ENCODE data around the gene OLFM2. TPM values are rescaled to one million over a fixed set of nuclear protein-coding genes. Genes with fewer than 3 reads are reported as not detected.

OLFM2 gene
- total and polyA plus RNA-seq, 10 donors, result 1.5 to 4.6 (median 2.5) TPM

DNA sequence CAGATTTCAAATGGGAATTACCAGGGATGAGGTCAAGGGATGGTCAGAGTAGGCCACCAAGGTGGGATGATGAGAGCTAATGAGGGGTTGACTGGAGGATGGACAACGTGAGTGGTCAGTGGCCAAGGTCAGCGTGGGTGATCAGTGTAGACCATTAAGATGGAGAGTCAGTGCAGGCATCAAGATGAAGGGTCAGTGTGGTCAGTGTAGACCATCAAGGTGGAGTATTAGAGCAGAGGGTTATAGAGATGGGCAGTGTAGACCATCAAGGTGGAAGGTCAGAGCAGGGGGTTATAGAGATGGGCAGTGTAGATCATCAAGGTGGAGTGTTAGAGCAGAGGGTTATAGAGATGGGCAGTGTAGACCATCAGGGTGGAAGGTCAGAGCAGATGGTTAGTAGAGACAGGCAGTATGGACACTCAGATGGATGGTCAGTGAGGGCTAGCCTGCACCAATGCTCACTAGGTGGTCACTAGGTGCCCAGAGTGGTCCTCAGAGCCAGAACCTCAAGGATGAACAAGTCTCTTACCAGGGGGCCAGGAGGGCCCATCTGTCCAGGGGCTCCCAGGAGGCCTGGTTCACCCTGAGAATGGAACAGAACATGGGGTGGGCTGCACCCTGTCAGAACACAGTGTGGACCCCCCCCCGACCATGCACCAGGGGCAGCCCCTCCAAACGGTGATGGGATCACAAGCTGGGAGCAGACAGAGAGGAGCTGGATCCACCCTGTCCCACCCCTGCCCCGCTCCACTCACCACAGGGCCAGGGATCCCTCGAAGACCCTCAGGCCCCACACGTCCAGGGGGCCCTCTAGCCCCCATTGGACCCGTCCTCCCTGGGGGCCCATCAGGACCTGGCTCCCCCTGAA lies 32.7 kb upstream of the OLFM2 start:
- Histone ChIP-seq H3K4me1 (no peaks in the 10 kb centered on the region), H3K36me3 (no peaks in the 10 kb centered on the region), H3K9me3 (no peaks in the 10 kb centered on the region), H3K27me3 (replicated peaks in 1 of 7) (peaks cover 0 to 55% (median 10%) of the 10 kb centered on the region in 7 donors), H3K4me3 (no peak overlapping the region), H3K27ac (no peak overlapping the region)
- 61 to 76% (median 73%) methylated on average over 7 to 8 of the region's 8 CpGs for WGBS, 5 donors
- TF ChIP-seq POLR2AphosphoS5 (IDR thresholded peaks at IDR 0.05) (no peak), POLR2A (IDR thresholded peaks at IDR 0.05) (no peak)
- TF ChIP-seq, protein P1, sequence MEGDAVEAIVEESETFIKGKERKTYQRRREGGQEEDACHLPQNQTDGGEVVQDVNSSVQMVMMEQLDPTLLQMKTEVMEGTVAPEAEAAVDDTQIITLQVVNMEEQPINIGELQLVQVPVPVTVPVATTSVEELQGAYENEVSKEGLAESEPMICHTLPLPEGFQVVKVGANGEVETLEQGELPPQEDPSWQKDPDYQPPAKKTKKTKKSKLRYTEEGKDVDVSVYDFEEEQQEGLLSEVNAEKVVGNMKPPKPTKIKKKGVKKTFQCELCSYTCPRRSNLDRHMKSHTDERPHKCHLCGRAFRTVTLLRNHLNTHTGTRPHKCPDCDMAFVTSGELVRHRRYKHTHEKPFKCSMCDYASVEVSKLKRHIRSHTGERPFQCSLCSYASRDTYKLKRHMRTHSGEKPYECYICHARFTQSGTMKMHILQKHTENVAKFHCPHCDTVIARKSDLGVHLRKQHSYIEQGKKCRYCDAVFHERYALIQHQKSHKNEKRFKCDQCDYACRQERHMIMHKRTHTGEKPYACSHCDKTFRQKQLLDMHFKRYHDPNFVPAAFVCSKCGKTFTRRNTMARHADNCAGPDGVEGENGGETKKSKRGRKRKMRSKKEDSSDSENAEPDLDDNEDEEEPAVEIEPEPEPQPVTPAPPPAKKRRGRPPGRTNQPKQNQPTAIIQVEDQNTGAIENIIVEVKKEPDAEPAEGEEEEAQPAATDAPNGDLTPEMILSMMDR (IDR thresholded peaks at IDR 0.05 in 8 of 11, conservative IDR thresholded peaks at IDR 0.05 in 3 of 11), result no peak
- intact Hi-C loops (cut with DNase I; ENCODE audit: low total_unique reads), result no loop called here
- no peak for DNase-seq

DNA sequence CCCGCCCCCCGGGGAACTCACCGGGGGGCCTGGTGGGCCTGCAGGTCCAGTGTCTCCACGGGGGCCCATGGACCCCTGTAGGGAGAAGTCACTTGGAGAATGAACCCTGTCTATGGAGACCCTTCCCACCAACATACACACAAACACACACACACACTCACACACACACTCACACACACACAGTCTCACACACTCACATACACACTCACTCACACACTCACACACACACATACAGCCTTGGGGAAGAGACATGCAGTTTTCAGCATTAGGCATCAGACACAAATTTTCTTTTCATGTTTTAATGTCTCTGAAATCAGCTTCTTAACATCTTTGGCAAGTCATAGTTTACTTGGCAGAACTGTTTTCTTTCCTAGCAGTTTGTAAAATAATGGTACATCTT lies 31.0 kb upstream of the OLFM2 start:
- TF ChIP-seq POLR2AphosphoS5 (IDR thresholded peaks at IDR 0.05) (no peak), POLR2A (IDR thresholded peaks at IDR 0.05) (no peak)
- TF ChIP-seq, protein P1 (IDR thresholded peaks at IDR 0.05 in 8 of 11, conservative IDR thresholded peaks at IDR 0.05 in 3 of 11), result no peak
- H3K36me3 ChIP-seq, result no peaks in the 10 kb centered on the region
- peaks cover 0 to 69% (median 10%) of the 10 kb centered on the region in 7 donors for H3K27me3 ChIP-seq (replicated peaks in 1 of 7)
- no peak overlapping the region for H3K27ac ChIP-seq
- DNase-seq, result no peak
- intact Hi-C loops (cut with DNase I; ENCODE audit: low total_unique reads), result no loop called here
- H3K9me3 ChIP-seq, result no peaks in the 10 kb centered on the region
- no peak overlapping the region for H3K4me3 ChIP-seq
- no peaks in the 10 kb centered on the region for H3K4me1 ChIP-seq
- 49 to 80% (median 50%) methylated on average over 1 to 4 of the region's 4 CpGs for WGBS, 5 donors

DNA sequence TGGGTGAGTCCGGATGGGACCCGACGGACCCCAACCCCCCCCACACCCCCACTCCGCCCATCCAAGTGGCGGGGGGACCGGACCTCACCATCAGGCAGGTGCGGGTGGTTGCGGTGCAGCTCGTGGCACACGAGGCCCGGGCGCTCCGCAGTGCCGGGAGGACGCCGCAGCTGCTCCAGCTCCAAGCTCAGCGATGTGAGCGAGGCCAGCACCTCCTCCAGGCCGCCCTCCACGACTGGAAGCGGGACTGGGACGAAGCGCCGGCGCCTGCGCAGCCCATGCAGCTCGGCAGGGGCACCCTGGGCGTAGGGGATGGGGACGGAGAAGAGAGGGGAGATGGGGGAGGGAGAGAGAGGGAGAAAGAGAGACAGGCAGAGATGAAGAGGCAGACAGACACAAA lies 30.1 kb upstream of the OLFM2 start:
- no peak overlapping the region for H3K4me3 ChIP-seq
- DNase-seq, result no peak
- H3K9me3 ChIP-seq, result no peaks in the 10 kb centered on the region
- TF ChIP-seq POLR2AphosphoS5 (IDR thresholded peaks at IDR 0.05) (no peak), POLR2A (IDR thresholded peaks at IDR 0.05) (no peak)
- TF ChIP-seq, protein P1 (IDR thresholded peaks at IDR 0.05 in 8 of 11, conservative IDR thresholded peaks at IDR 0.05 in 3 of 11), result no peak
- no peaks in the 10 kb centered on the region for H3K36me3 ChIP-seq
- H3K27me3 ChIP-seq (replicated peaks in 1 of 7), result peaks cover 0 to 77% (median 10%) of the 10 kb centered on the region in 7 donors
- WGBS, 5 donors, result 8 to 16% (median 10%) methylated on average over 11 to 29 of the region's 29 CpGs
- no peaks in the 10 kb centered on the region for H3K4me1 ChIP-seq
- intact Hi-C loops (cut with DNase I; ENCODE audit: low total_unique reads), result no loop called here
- H3K27ac ChIP-seq, result no peak overlapping the region

DNA sequence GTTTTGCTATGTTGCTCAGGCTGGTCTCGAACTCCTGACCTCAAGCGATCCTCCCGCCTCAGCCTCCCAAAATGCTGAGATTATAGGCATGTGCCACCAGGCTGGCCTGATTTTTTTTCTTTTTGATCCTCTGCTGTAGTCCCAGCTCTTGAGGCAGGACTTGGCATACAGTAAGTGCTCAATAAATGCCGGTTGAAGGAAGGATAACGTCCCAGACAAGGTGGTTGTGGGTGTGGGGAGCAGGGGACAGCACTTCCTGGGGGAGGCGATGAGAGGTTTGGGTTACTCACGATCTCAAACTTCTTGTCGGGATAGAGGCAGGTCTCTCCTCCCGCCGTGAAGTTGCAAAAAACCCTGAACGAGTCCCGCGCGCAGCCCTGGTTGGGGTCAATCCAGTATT lies 29.7 kb upstream of the OLFM2 start:
- intact Hi-C loops (cut with DNase I; ENCODE audit: low total_unique reads), result no loop called here
- no peaks in the 10 kb centered on the region for H3K36me3 ChIP-seq
- no peak overlapping the region for H3K27ac ChIP-seq
- no peak overlapping the region for H3K4me3 ChIP-seq
- no peaks in the 10 kb centered on the region for H3K4me1 ChIP-seq
- WGBS, 5 donors, result 32 to 51% (median 37%) methylated on average over 8 to 14 of the region's 14 CpGs
- DNase-seq, result no peak
- H3K27me3 ChIP-seq (replicated peaks in 1 of 7), result peaks cover 0 to 80% (median 10%) of the 10 kb centered on the region in 7 donors
- no peaks in the 10 kb centered on the region for H3K9me3 ChIP-seq
- TF ChIP-seq, protein P1 (IDR thresholded peaks at IDR 0.05 in 8 of 11, conservative IDR thresholded peaks at IDR 0.05 in 3 of 11), result no peak
- TF ChIP-seq POLR2A (IDR thresholded peaks at IDR 0.05), result no peak

All from spleen (tissue), 11 donors.